ENCODE data around the gene PDE6G. TPM values are rescaled to one million over a fixed set of nuclear protein-coding genes. Genes with fewer than 3 reads are reported as not detected.
A peak's percentile ranks its signal among the peaks of the same experiment; 100 is the strongest.

Gene PDE6G
- total RNA-seq, 2 donors from 2014 or later = not detected

DNA sequence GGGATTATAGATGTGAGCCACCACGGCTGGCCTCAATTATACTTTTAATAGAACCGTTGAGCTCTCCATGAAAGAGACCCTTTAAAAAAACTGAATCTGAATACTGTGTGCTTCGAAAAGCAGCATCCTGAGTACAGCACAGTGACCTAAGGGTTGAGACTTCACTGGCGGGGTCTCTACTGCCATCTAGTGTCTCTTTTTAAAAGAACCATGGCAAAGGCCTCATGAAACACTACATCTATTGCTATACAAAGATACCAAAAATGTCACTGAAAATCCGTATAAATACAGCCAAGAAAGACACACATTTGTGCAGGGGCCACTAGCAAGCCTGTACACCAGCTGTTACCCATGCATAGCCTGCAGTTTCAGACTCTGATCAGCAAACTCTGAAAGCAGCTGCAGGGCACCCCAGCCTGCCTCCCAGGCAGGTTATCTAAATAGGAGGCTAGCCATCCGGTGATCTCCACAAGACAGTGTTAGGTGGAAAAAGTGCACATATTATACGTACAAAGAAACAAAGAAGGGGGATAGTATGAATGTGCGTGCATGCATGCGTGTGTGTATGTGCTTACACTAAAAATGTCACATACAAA, 54.7 kb downstream of the PDE6G start:
- Histone ChIP-seq H3K9ac (ENCODE audit: low read depth in 2 of 2, low read length in 2 of 2) (no peak overlapping the region), H3K4me1 (no peaks in the 10 kb centered on the region), H3K27ac (no peak overlapping the region), H3K4me3 (no peak overlapping the region), H3K9me3 (no peaks in the 10 kb centered on the region), H3K27me3 (no peaks in the 10 kb centered on the region), H3K36me3 (peaks cover 19% of the 10 kb centered on the region)
- TF ChIP-seq, protein P1, sequence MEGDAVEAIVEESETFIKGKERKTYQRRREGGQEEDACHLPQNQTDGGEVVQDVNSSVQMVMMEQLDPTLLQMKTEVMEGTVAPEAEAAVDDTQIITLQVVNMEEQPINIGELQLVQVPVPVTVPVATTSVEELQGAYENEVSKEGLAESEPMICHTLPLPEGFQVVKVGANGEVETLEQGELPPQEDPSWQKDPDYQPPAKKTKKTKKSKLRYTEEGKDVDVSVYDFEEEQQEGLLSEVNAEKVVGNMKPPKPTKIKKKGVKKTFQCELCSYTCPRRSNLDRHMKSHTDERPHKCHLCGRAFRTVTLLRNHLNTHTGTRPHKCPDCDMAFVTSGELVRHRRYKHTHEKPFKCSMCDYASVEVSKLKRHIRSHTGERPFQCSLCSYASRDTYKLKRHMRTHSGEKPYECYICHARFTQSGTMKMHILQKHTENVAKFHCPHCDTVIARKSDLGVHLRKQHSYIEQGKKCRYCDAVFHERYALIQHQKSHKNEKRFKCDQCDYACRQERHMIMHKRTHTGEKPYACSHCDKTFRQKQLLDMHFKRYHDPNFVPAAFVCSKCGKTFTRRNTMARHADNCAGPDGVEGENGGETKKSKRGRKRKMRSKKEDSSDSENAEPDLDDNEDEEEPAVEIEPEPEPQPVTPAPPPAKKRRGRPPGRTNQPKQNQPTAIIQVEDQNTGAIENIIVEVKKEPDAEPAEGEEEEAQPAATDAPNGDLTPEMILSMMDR (IDR thresholded peaks at IDR 0.05) = peak; percentile 74
- intact Hi-C loops (cut with DNase I) = loop anchor here (5.0 kb wide), 1 partner anchor 349 kb away; no protein-coding TSS in a partner anchor
- peak; percentile 52 for DNase-seq

Small RNA genes lying within 50 kb of the gene (microRNA-seq; reads per million reads assigned to microRNA genes)
- not detected for gene MIR6786

Other genes starting within 250 kb of the PDE6G start
- gene ACTG1, start 143.7 kb downstream of the PDE6G start, total RNA-seq = 1,000 to 10,000 TPM; 4,489 to 4,790 TPM
- 1 to 10 TPM; 1.0 to 2.2 TPM for gene FSCN2, start 128.2 kb downstream of the PDE6G start, total RNA-seq
- gene FAAP100, start 104.2 kb downstream of the PDE6G start, total RNA-seq = 10 to 100 TPM; 16.5 to 34.3 TPM
- gene NPLOC4, start 19.4 kb downstream of the PDE6G start, total RNA-seq = 10 to 100 TPM; 69.8 to 74.1 TPM
- under 1 TPM; 0.25 to 0.32 TPM for gene TSPAN10, start 19.3 kb downstream of the PDE6G start, total RNA-seq
- 10 to 100 TPM; 21.7 to 42.8 TPM for gene OXLD1, start 10.1 kb upstream of the PDE6G start, total RNA-seq
- 10 to 100 TPM; 13.7 to 41.1 TPM for gene CCDC137, start 10.2 kb upstream of the PDE6G start, total RNA-seq
- 10 to 100 TPM; 24.6 to 25.0 TPM for gene ARL16, start 27.3 kb upstream of the PDE6G start, total RNA-seq
- 100 to 1,000 TPM in 1 of 2 donors, 10 to 100 TPM in 1; 75.2 to 131 TPM for gene HGS, start 27.5 kb upstream of the PDE6G start, total RNA-seq
- gene MRPL12, start 46.8 kb upstream of the PDE6G start, total RNA-seq = 100 to 1,000 TPM; 106 to 225 TPM
- gene SLC25A10, start 55.7 kb upstream of the PDE6G start, total RNA-seq = 100 to 1,000 TPM in 1 of 2 donors, 10 to 100 TPM in 1; 46.0 to 110 TPM
- not detected for gene GCGR, start 147.6 kb upstream of the PDE6G start, total RNA-seq
- 10 to 100 TPM; 25.9 to 26.2 TPM for gene MCRIP1, start 176.7 kb upstream of the PDE6G start, total RNA-seq
- not detected for gene PPP1R27, start 178.5 kb upstream of the PDE6G start, total RNA-seq
- gene P4HB, start 204.0 kb upstream of the PDE6G start, total RNA-seq = 1,000 to 10,000 TPM in 1 of 2 donors, 100 to 1,000 TPM in 1; 719 to 1,051 TPM
- 100 to 1,000 TPM; 407 to 546 TPM for gene ARHGDIA, start 214.8 kb upstream of the PDE6G start, total RNA-seq
- gene ALYREF, start 235.0 kb upstream of the PDE6G start, total RNA-seq = 100 to 1,000 TPM in 1 of 2 donors, 10 to 100 TPM in 1; 66.6 to 191 TPM
- gene ANAPC11, start 235.2 kb upstream of the PDE6G start, total RNA-seq = 100 to 1,000 TPM; 106 to 174 TPM
- under 1 TPM in 1 of 2 donors, not detected in 1; 0.22 TPM for gene NPB, start 245.7 kb upstream of the PDE6G start, total RNA-seq